ENCODE results near the gene POLG2. TPM values are rescaled to one million over a fixed set of nuclear protein-coding genes. Genes with fewer than 3 reads are reported as not detected.
A peak's percentile ranks its signal among the peaks of the same experiment; 100 is the strongest.

Gene POLG2
- total RNA-seq, result 13.0 TPM

DNA sequence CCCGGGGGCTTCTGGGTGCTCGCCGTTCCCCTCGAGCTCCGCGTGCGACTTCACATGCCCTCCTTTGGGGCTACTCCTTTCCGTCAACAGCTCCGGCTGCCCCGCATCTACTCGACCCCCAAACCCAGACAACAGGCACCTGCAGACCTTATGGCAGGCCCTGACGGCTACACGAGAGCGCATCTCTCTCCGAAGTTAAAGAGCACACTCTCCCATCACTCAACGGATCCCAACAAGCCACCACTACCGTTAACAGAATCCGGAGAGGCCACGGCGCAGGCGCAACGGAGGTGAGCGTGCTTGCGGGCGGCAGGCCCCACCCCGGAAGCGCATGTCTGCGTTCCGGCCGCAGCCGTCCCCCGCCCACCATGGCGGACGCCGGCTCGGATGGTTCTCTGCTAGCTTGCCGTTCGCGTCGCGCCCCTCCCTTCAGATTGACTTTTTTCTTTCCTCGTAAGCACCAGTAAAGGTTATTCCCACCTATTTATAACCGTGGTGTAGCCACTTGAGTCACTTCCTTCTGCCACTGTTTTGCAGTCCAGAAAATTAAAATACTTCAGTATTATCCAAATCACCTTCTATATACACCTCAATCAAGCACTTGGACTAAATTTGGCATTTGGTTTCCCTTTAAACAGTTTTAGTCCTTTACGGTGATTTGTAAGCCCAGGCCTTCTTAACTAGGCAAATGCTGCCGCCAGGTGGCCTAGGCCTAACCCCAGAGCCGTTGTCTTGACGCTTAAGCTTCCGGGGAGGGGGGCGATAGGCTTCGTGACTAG is at the start of gene POLG2:
Gene POLG2 (minus strand): TSS at position 269 of the 779 bp plus-strand sequence. CDS start 86 bp downstream, at position 183.
- H3K27ac ChIP-seq (ENCODE audit: low read depth, low read length), result peak within 1 kb of the TSS; percentile 85
- H3K4me3 ChIP-seq (ENCODE audit: low read length in 3 of 3), result peak within 1 kb of the TSS; percentile 91 to 96 (median 95)
- no peaks in the 10 kb centered on the region for H3K27me3 ChIP-seq (ENCODE audit: control insufficient read depth in 3 of 3, insufficient read depth in 3 of 3, low read length in 3 of 3)
- H3K9ac ChIP-seq (ENCODE audit: low read depth in 1 of 3, low read length in 3 of 3), result peak within 1 kb of the TSS; percentile 84 to 91 (median 90)
- H3K9me3 ChIP-seq (ENCODE audit: control insufficient read depth in 3 of 3, low read length in 3 of 3), result no peaks in the 10 kb centered on the region
- H3K4me1 ChIP-seq (ENCODE audit: control insufficient read depth in 3 of 3, insufficient read depth in 3 of 3, low read length in 3 of 3), result peaks cover 13 to 30% (median 25%) of the 10 kb centered on the region in 3 donors
- peaks cover 35 to 47% (median 35%) of the 10 kb centered on the region in 3 donors for H3K36me3 ChIP-seq (ENCODE audit: control insufficient read depth in 3 of 3, insufficient read depth in 3 of 3, low read length in 3 of 3)

DNA sequence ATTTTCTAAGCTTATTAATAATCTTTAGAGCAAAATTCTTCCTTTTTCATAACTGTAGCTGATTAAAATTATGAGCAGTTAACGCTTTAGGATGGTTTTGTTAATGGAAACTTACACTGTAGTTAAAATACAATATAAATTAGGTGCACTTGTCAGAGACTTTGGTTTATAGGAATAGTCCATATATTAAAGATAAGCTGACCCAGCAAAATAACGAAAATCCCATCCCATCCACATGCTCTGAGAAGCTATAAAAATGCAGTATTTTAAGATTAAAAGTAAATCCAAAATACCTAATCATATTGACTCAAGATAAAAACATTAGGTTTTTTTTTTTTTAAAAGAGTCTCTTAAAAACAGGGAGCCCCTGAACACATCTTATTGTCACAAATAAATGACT is 47.9 kb upstream of the POLG2 start:
- H3K4me3 ChIP-seq (ENCODE audit: low read length in 3 of 3), result no peak overlapping the region
- H3K27ac ChIP-seq (ENCODE audit: low read depth, low read length), result no peak overlapping the region
- peaks cover 3 to 47% (median 28%) of the 10 kb centered on the region in 3 donors for H3K36me3 ChIP-seq (ENCODE audit: control insufficient read depth in 3 of 3, insufficient read depth in 3 of 3, low read length in 3 of 3)
- H3K27me3 ChIP-seq (ENCODE audit: control insufficient read depth in 3 of 3, insufficient read depth in 3 of 3, low read length in 3 of 3), result no peaks in the 10 kb centered on the region
- no peaks in the 10 kb centered on the region for H3K4me1 ChIP-seq (ENCODE audit: control insufficient read depth in 3 of 3, insufficient read depth in 3 of 3, low read length in 3 of 3)
- H3K9ac ChIP-seq (ENCODE audit: low read depth in 1 of 3, low read length in 3 of 3), result no peak overlapping the region
- H3K9me3 ChIP-seq (ENCODE audit: control insufficient read depth in 3 of 3, low read length in 3 of 3), result no peaks in the 10 kb centered on the region

- no peak overlapping the region for H3K4me3 ChIP-seq (ENCODE audit: low read length in 3 of 3)
- H3K36me3 ChIP-seq (ENCODE audit: control insufficient read depth in 3 of 3, insufficient read depth in 3 of 3, low read length in 3 of 3), result peaks cover 30 to 56% (median 48%) of the 10 kb centered on the region in 3 donors
- no peak overlapping the region for H3K27ac ChIP-seq (ENCODE audit: low read depth, low read length)
- H3K4me1 ChIP-seq (ENCODE audit: control insufficient read depth in 3 of 3, insufficient read depth in 3 of 3, low read length in 3 of 3), result no peaks in the 10 kb centered on the region
- H3K9ac ChIP-seq (ENCODE audit: low read depth in 1 of 3, low read length in 3 of 3), result no peak overlapping the region
- no peaks in the 10 kb centered on the region for H3K9me3 ChIP-seq (ENCODE audit: control insufficient read depth in 3 of 3, low read length in 3 of 3)
- H3K27me3 ChIP-seq (ENCODE audit: control insufficient read depth in 3 of 3, insufficient read depth in 3 of 3, low read length in 3 of 3), result no peaks in the 10 kb centered on the region
These were observed 43.4 kb upstream of the POLG2 start for GRCh38 chr17:64540118-64540776.

DNA sequence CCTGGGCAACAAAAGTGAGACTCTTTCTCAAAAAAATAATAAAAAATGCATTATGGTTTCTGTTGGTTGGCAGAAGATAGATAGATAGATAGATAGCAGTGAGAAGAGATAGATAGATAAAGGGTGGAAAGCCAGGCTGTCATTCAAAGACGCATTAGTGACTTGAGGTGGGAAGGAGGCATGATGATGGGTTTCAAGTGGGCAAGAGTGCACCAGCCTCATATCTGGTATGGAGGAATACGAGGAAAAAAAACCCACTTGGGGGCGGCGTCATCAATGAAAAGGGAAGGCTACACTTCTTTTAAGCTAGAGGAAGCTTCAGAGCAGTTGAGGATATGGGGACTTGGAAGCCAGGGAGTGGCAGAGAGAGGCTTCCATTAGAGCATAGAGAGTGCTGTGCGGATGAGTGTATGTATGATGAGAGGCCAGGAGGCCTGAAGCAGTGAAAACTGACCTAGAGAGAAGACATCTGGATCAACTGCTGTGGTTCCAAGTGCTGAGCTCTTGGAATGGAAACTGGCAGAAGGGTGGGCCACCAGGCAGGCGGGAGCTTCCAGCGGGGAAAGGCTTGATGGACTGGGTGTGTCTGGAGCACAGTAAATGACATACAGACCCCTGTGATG is 41.8 kb upstream of the POLG2 start:
- Histone ChIP-seq H3K9me3 (ENCODE audit: control insufficient read depth in 3 of 3, low read length in 3 of 3) (no peaks in the 10 kb centered on the region), H3K9ac (ENCODE audit: low read depth in 1 of 3, low read length in 3 of 3) (no peak overlapping the region), H3K27me3 (ENCODE audit: control insufficient read depth in 3 of 3, insufficient read depth in 3 of 3, low read length in 3 of 3) (no peaks in the 10 kb centered on the region), H3K4me3 (ENCODE audit: low read length in 3 of 3) (no peak overlapping the region), H3K36me3 (ENCODE audit: control insufficient read depth in 3 of 3, insufficient read depth in 3 of 3, low read length in 3 of 3) (peaks cover 42 to 69% (median 65%) of the 10 kb centered on the region in 3 donors), H3K4me1 (ENCODE audit: control insufficient read depth in 3 of 3, insufficient read depth in 3 of 3, low read length in 3 of 3) (no peaks in the 10 kb centered on the region), H3K27ac (ENCODE audit: low read depth, low read length) (no peak overlapping the region)

DNA sequence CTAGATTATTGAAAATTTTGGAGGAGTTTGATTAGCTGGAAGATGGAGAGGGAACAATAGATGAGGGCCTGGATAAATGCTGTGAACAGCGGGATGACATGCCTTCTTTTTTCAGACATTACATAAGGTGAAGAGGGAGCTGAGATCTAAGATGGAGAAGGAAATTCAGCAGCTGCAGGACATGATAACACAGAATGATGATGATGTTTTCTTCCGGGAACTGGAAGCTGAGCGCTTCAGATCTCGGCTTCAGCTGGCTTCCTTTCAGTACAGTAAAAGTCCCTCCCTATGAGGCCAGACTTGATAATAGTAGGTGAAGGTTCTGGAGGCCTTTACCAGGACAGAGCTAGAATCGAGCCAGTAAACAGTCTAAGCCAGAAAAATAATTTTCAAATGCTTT is 40.6 kb upstream of the POLG2 start:
- Histone ChIP-seq H3K4me3 (ENCODE audit: low read length in 3 of 3) (no peak overlapping the region), H3K27me3 (ENCODE audit: control insufficient read depth in 3 of 3, insufficient read depth in 3 of 3, low read length in 3 of 3) (no peaks in the 10 kb centered on the region), H3K9ac (ENCODE audit: low read depth in 1 of 3, low read length in 3 of 3) (no peak overlapping the region), H3K9me3 (ENCODE audit: control insufficient read depth in 3 of 3, low read length in 3 of 3) (no peaks in the 10 kb centered on the region), H3K4me1 (ENCODE audit: control insufficient read depth in 3 of 3, insufficient read depth in 3 of 3, low read length in 3 of 3) (no peaks in the 10 kb centered on the region), H3K27ac (ENCODE audit: low read depth, low read length) (no peak overlapping the region), H3K36me3 (ENCODE audit: control insufficient read depth in 3 of 3, insufficient read depth in 3 of 3, low read length in 3 of 3) (peaks cover 51 to 76% (median 74%) of the 10 kb centered on the region in 3 donors)

DNA sequence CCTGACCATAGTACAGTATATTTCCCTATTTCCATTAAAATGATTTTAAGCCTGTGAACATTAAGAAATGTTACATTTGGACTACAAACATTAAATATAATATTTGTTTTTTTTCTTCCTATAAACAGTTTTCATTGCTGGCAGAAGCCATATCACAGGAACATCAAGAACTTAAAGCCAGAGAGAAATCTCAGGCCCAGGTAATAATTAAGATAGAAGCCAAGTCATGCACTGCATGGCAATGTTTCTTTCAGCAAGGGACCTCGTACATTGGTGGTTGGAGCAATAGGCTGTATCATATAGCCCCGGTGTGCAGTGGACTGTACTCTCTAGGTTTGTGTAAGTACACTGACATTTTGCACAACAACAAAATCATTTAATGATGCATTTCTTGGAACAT is 40.1 kb upstream of the POLG2 start:
- Histone ChIP-seq H3K27ac (ENCODE audit: low read depth, low read length) (no peak overlapping the region), H3K9ac (ENCODE audit: low read depth in 1 of 3, low read length in 3 of 3) (no peak overlapping the region), H3K4me1 (ENCODE audit: control insufficient read depth in 3 of 3, insufficient read depth in 3 of 3, low read length in 3 of 3) (no peaks in the 10 kb centered on the region), H3K36me3 (ENCODE audit: control insufficient read depth in 3 of 3, insufficient read depth in 3 of 3, low read length in 3 of 3) (peaks cover 56 to 79% (median 76%) of the 10 kb centered on the region in 3 donors), H3K27me3 (ENCODE audit: control insufficient read depth in 3 of 3, insufficient read depth in 3 of 3, low read length in 3 of 3) (no peaks in the 10 kb centered on the region), H3K4me3 (ENCODE audit: low read length in 3 of 3) (no peak overlapping the region), H3K9me3 (ENCODE audit: control insufficient read depth in 3 of 3, low read length in 3 of 3) (no peaks in the 10 kb centered on the region)

GRCh38 chr17:64535357-64535756 is 38.5 kb upstream of the POLG2 start:
- H3K4me3 ChIP-seq (ENCODE audit: low read length in 3 of 3), result no peak overlapping the region
- no peaks in the 10 kb centered on the region for H3K9me3 ChIP-seq (ENCODE audit: control insufficient read depth in 3 of 3, low read length in 3 of 3)
- no peak overlapping the region for H3K9ac ChIP-seq (ENCODE audit: low read depth in 1 of 3, low read length in 3 of 3)
- H3K27ac ChIP-seq (ENCODE audit: low read depth, low read length), result no peak overlapping the region
- no peaks in the 10 kb centered on the region for H3K4me1 ChIP-seq (ENCODE audit: control insufficient read depth in 3 of 3, insufficient read depth in 3 of 3, low read length in 3 of 3)
- H3K27me3 ChIP-seq (ENCODE audit: control insufficient read depth in 3 of 3, insufficient read depth in 3 of 3, low read length in 3 of 3), result no peaks in the 10 kb centered on the region
- peaks cover 66 to 91% (median 82%) of the 10 kb centered on the region in 3 donors for H3K36me3 ChIP-seq (ENCODE audit: control insufficient read depth in 3 of 3, insufficient read depth in 3 of 3, low read length in 3 of 3)

DNA sequence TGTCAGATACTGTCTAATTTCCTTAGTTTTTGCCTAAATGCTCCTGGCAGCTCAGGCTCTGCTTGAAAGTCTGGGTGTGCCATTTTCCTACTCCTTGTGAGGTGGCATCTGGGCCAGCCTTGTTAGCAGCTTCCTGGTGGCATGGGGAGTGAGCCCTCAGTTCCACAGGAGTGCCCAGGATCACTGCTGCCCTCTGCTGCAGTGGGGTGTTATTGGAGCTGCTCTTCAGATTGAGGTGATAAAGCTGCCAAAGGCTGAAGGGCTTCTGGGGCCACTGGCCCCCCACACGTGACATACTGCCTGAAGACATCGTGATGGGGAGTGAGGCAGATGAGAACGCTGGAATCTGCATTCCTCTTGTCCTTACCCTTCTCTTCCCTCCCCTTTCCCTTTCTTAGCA is 37.3 kb upstream of the POLG2 start:
- H3K9ac ChIP-seq (ENCODE audit: low read depth in 1 of 3, low read length in 3 of 3), result no peak overlapping the region
- H3K4me3 ChIP-seq (ENCODE audit: low read length in 3 of 3), result no peak overlapping the region
- no peak overlapping the region for H3K27ac ChIP-seq (ENCODE audit: low read depth, low read length)
- H3K4me1 ChIP-seq (ENCODE audit: control insufficient read depth in 3 of 3, insufficient read depth in 3 of 3, low read length in 3 of 3), result no peaks in the 10 kb centered on the region
- peaks cover 73 to 96% (median 81%) of the 10 kb centered on the region in 3 donors for H3K36me3 ChIP-seq (ENCODE audit: control insufficient read depth in 3 of 3, insufficient read depth in 3 of 3, low read length in 3 of 3)
- no peaks in the 10 kb centered on the region for H3K27me3 ChIP-seq (ENCODE audit: control insufficient read depth in 3 of 3, insufficient read depth in 3 of 3, low read length in 3 of 3)
- H3K9me3 ChIP-seq (ENCODE audit: control insufficient read depth in 3 of 3, low read length in 3 of 3), result no peaks in the 10 kb centered on the region

- peaks cover 74 to 96% (median 81%) of the 10 kb centered on the region in 3 donors for H3K36me3 ChIP-seq (ENCODE audit: control insufficient read depth in 3 of 3, insufficient read depth in 3 of 3, low read length in 3 of 3)
- no peak overlapping the region for H3K4me3 ChIP-seq (ENCODE audit: low read length in 3 of 3)
- H3K27ac ChIP-seq (ENCODE audit: low read depth, low read length), result no peak overlapping the region
- no peak overlapping the region for H3K9ac ChIP-seq (ENCODE audit: low read depth in 1 of 3, low read length in 3 of 3)
- no peaks in the 10 kb centered on the region for H3K27me3 ChIP-seq (ENCODE audit: control insufficient read depth in 3 of 3, insufficient read depth in 3 of 3, low read length in 3 of 3)
- H3K9me3 ChIP-seq (ENCODE audit: control insufficient read depth in 3 of 3, low read length in 3 of 3), result no peaks in the 10 kb centered on the region
- no peaks in the 10 kb centered on the region for H3K4me1 ChIP-seq (ENCODE audit: control insufficient read depth in 3 of 3, insufficient read depth in 3 of 3, low read length in 3 of 3)
These were observed 36.9 kb upstream of the POLG2 start for GRCh38 chr17:64533784-64534183.

DNA sequence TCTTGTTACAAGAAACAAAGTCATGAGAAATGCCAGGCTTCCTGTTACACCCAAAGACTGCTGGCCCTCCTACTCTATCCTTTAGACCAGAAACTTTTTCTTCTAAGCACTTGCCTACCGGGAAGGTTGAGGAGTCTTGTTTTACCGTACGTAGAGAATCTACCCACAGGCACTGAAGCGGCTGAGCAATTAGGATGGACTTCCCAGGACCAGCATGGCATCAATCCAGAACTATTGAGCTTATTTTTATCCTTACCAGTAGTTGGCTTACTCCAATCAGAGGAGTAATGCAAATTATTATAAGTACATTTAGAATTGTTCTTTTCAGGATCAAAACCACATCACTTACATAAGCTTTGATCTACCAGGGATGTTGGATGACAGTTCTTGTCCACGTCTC is 35.6 kb upstream of the POLG2 start:
- H3K4me1 ChIP-seq (ENCODE audit: control insufficient read depth in 3 of 3, insufficient read depth in 3 of 3, low read length in 3 of 3), result no peaks in the 10 kb centered on the region
- no peak overlapping the region for H3K4me3 ChIP-seq (ENCODE audit: low read length in 3 of 3)
- no peaks in the 10 kb centered on the region for H3K27me3 ChIP-seq (ENCODE audit: control insufficient read depth in 3 of 3, insufficient read depth in 3 of 3, low read length in 3 of 3)
- H3K36me3 ChIP-seq (ENCODE audit: control insufficient read depth in 3 of 3, insufficient read depth in 3 of 3, low read length in 3 of 3), result peaks cover 70 to 93% (median 84%) of the 10 kb centered on the region in 3 donors
- H3K9ac ChIP-seq (ENCODE audit: low read depth in 1 of 3, low read length in 3 of 3), result no peak overlapping the region
- H3K9me3 ChIP-seq (ENCODE audit: control insufficient read depth in 3 of 3, low read length in 3 of 3), result no peaks in the 10 kb centered on the region
- no peak overlapping the region for H3K27ac ChIP-seq (ENCODE audit: low read depth, low read length)

All from skeletal muscle tissue (tissue), 4 donors.